Prostate gland (tissue), 2 donors: ENCODE measurements around the gene ZNF446. TPM values are rescaled to one million over a fixed set of nuclear protein-coding genes. Genes with fewer than 3 reads are reported as not detected.

Source experiments
- DNase-seq: peaks from one replicate; pipeline ENCODE4 v3.0.0-alpha.2; 2019; ENCODE audit warnings: low spot score
- H3K27ac ChIP-seq, 2 donors: fragments of 200-600 bp; sonication (generic); 2 replicates each; pipeline ENCODE4 v1.5.1; 2017 to 2019
- H3K27me3 ChIP-seq: fragments of 200-600 bp; sonication (generic); replicated peaks from 2 replicates; pipeline ENCODE4 v1.5.1; 2019; ENCODE audit not compliant: insufficient read depth
- H3K36me3 ChIP-seq, 2 donors: fragments of 200-600 bp; sonication (generic); 1 replicate in 1 of 2; 2 replicates in 1 of 2; pipeline versions ENCODE4 v1.5.1 to v1.8.1; 2017 to 2019
- H3K4me1 ChIP-seq: fragments of 200-600 bp; sonication (generic); replicated peaks from 2 replicates; pipeline ENCODE4 v1.5.1; 2019
- H3K4me3 ChIP-seq, 2 donors: fragments of 200-600 bp; sonication (generic); 2 replicates each; pipeline ENCODE4 v1.5.1; 2017 to 2019
- H3K9me3 ChIP-seq: fragments of 200-600 bp; sonication (generic); 2 replicates; pipeline ENCODE4 v1.5.1; 2017
- POLR2A ChIP-seq: fragments of 450-650 bp; IDR thresholded peaks from one replicate; pipeline ENCODE4 v1.6.1; 2016; ENCODE audit warnings: antibody characterized with exemption, mild to moderate bottlenecking
- POLR2AphosphoS5 ChIP-seq: sonication (generic); formaldehyde crosslinking; IDR thresholded peaks from one replicate; pipeline ENCODE4 v1.6.1; 2017; ENCODE audit warnings: antibody characterized with exemption
- WGBS: methylation state at CpG from one replicate; pipeline ENCODE4 v1.1.5; 2018; 5-methylcytosine and 5-hydroxymethylcytosine counted together
- intact Hi-C: fragments of 100-400 bp; cut with DNase I; formaldehyde crosslinking; loops from one replicate; pipeline ENCODE4 v1.14.2; 2022
- total RNA-seq, 2 donors: library from RNA; depleted of rRNA; stranded (reverse); fragments of >200 nt; gene quantifications; one replicate each; pipeline ENCODE4 v1.1.0, GENCODE V29; 2016
- TF ChIP-seq, protein P1 (sequence below), 4 experiments: fragments of 200-600 bp in 2 of 4; fragments of 450-650 bp in 2 of 4; sonication (generic) in 2 of 4; IDR thresholded peaks; 1 replicate in 3 of 4; 2 replicates in 1 of 4; pipeline ENCODE4 v1.5.1; 2016 to 2019; ENCODE audit warnings: antibody characterized with exemption in 4 of 4, mild to moderate bottlenecking in 2 of 4, moderate library complexity in 2 of 4

Gene ZNF446
- total RNA-seq, 2 donors from 2014 or later: 37.8 to 38.0 TPM

DNA sequence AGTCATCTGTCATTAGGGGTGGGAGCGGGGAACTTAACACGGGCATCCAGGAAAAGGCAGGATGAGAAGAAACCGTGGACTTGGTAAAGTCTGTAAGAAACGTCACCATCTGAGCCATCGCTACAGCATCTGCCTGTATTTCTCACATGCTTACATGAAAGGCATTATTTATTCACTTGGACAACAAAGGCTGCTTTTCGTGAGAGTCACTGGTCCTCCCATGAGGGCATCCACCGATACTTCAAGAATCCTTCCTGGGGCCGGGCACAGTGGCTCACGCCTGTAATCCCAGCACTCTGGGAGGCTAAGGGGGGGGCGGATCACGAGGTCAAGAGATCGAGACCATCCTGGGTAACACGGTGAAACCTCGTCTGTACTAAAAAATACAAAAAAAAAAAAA lies 16.1 kb downstream of the ZNF446 start:
- DNase-seq: no peak
- Histone ChIP-seq H3K4me1 (no peaks in the 10 kb centered on the region), H3K27ac (no peak overlapping the region), H3K36me3 (no peaks in the 10 kb centered on the region), H3K4me3 (no peak overlapping the region), H3K9me3 (no peaks in the 10 kb centered on the region), H3K27me3 (no peaks in the 10 kb centered on the region)
- TF ChIP-seq POLR2AphosphoS5 (no peak), POLR2A (no peak)
- TF ChIP-seq, protein P1, sequence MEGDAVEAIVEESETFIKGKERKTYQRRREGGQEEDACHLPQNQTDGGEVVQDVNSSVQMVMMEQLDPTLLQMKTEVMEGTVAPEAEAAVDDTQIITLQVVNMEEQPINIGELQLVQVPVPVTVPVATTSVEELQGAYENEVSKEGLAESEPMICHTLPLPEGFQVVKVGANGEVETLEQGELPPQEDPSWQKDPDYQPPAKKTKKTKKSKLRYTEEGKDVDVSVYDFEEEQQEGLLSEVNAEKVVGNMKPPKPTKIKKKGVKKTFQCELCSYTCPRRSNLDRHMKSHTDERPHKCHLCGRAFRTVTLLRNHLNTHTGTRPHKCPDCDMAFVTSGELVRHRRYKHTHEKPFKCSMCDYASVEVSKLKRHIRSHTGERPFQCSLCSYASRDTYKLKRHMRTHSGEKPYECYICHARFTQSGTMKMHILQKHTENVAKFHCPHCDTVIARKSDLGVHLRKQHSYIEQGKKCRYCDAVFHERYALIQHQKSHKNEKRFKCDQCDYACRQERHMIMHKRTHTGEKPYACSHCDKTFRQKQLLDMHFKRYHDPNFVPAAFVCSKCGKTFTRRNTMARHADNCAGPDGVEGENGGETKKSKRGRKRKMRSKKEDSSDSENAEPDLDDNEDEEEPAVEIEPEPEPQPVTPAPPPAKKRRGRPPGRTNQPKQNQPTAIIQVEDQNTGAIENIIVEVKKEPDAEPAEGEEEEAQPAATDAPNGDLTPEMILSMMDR (IDR thresholded peaks at IDR 0.05): no peak
- intact Hi-C loops: no loop called here
- WGBS: 92% methylated on average over 14 of the region's 14 CpGs

DNA sequence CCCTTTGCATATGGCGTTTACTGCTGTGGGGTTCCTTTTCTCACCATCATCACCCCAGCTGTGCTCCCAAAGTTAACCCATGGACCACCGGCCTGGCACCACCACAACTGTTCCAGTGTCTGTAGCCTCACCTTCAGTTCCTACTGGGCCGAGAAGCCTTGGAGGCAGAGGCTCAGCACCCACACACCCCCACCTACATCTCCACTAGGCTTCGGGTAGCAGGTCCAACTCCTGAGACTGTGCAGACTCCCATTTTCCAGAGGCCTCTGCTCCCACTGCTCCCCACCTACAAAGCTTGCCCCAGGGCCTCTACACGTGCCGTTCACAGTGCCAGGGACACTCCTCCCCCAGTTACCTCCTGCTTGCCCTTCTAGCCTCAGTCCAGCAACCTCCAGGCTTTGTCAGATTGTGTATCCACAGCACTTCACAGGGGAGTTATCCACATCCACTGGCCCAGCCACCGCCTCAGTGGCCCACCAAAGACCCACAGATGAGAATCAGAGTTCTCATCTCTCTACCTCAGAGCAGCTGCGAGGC lies 21.6 kb downstream of the ZNF446 start:
- no peak for DNase-seq
- Histone ChIP-seq H3K27me3 (no peaks in the 10 kb centered on the region), H3K4me1 (no peaks in the 10 kb centered on the region), H3K4me3 (no peak overlapping the region), H3K27ac (no peak overlapping the region), H3K9me3 (no peaks in the 10 kb centered on the region), H3K36me3 (no peaks in the 10 kb centered on the region)
- intact Hi-C loops: no loop called here
- TF ChIP-seq POLR2A (no peak), POLR2AphosphoS5 (no peak)
- TF ChIP-seq, protein P1 (IDR thresholded peaks at IDR 0.05): no peak
- WGBS: 85% methylated on average over 8 of the region's 8 CpGs

GRCh38 chr19:58498316-58499020 lies 22.3 kb downstream of the ZNF446 start:
- no peaks in the 10 kb centered on the region for H3K4me1 ChIP-seq
- H3K36me3 ChIP-seq: no peaks in the 10 kb centered on the region
- WGBS: 59% methylated on average over 22 of the region's 22 CpGs
- H3K27me3 ChIP-seq: no peaks in the 10 kb centered on the region
- no peak for DNase-seq
- no peaks in the 10 kb centered on the region for H3K9me3 ChIP-seq
- H3K27ac ChIP-seq: no peak overlapping the region
- TF ChIP-seq, protein P1 (IDR thresholded peaks at IDR 0.05): no peak
- TF ChIP-seq POLR2A (no peak), POLR2AphosphoS5 (no peak)
- H3K4me3 ChIP-seq: peak overlapping the region; percentile 39 to 46
- intact Hi-C loops: no loop called here

- Histone ChIP-seq H3K36me3 (no peaks in the 10 kb centered on the region), H3K4me1 (no peaks in the 10 kb centered on the region), H3K9me3 (no peaks in the 10 kb centered on the region), H3K27ac (peak overlapping the region; percentile 68 to 70), H3K27me3 (no peaks in the 10 kb centered on the region), H3K4me3 (peak overlapping the region; percentile 39 to 46)
- TF ChIP-seq POLR2AphosphoS5: peak; percentile 97
- peak; percentile 44 for TF ChIP-seq POLR2A
- TF ChIP-seq, protein P1 (IDR thresholded peaks at IDR 0.05): peak in 3 of 4 experiments; percentile 8 to 39 (median 37)
- peak; percentile 99 for DNase-seq
- 1% methylated on average over 59 of the region's 60 CpGs for WGBS
- intact Hi-C loops: no loop called here
Measured at GRCh38 chr19:58499021-58499927, 23.1 kb downstream of the ZNF446 start.
